IPS-11a (cell line): ENCODE results near the gene WAS.
A peak's percentile ranks its signal among the peaks of the same experiment; 100 is the strongest.

Experiments
- H3K4me3 ChIP-seq: one replicate; pipeline ENCODE4 v1.5.1; 2013; ENCODE audit warnings: low read depth, low read length, control low read depth

The WAS gene

DNA sequence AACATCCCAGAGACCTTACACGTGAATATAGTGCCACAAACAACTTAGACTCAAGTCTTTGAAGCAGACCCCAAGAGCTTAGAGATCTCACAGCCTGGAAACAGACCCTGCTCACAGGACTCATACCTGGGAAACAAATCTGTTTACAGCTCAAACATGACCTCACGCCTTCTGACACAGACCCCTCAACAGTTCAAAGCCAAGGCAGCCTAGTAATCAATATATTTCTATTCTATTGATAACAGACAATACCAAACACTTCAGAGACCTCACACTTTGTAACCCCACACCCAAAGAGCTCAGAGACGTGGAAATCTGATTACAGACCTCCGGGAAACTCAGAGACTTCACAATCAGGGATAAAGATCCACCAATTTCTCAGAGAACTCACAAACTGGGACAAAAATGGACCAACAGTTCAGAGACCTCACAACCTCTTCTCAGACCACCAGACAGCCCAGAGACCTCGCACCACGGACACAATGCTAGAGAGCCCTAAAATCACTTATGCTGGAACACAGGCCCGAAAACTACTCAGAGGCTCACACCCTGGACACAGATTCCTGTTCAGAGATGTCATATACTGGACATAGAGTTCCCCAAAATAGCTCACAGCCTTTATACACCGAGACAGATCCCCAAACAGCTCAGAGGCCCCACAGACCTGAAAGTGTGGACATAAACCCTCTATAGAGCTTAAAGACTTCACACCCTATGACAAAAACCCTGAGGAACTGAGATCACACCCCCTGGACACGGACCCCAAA, 27.7 kb downstream of the WAS start:
- no peak overlapping the region for H3K4me3 ChIP-seq

DNA sequence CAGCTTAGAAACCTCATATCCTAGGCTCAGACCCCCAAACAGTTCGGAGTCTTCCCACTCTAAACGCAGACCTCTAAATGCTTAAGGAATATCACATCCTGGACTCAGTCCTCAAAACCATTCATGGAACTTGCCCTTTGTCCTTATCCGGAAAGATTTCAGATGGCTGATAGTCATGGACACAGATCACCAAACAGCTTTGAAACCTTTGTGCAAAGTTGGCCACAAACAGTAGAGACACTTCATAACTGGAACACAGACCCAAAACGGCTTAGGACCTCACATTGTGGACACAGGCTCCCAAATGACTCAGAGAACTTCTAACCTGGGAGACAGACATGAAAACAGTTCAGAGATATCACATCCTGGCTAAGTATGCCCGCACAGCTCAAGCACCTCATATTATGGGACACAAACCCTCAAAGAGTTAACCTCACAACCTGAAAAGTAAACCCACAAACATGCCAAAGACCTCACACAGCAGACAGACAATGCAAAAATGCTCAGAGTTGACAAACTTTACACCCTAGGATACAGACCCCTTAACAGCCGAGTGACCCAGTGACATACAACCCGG, 28.4 kb downstream of the WAS start:
- no peak overlapping the region for H3K4me3 ChIP-seq

GRCh38 chrX:48713847-48714246, 30.2 kb downstream of the WAS start:
- H3K4me3 ChIP-seq, result no peak overlapping the region

- no peak overlapping the region for H3K4me3 ChIP-seq
Observed at GRCh38 chrX:48714573-48714972, 31.0 kb downstream of the WAS start.

GRCh38 chrX:48715072-48715471, 31.5 kb downstream of the WAS start:
- no peak overlapping the region for H3K4me3 ChIP-seq

GRCh38 chrX:48715876-48716502, 32.4 kb downstream of the WAS start:
- no peak overlapping the region for H3K4me3 ChIP-seq

DNA sequence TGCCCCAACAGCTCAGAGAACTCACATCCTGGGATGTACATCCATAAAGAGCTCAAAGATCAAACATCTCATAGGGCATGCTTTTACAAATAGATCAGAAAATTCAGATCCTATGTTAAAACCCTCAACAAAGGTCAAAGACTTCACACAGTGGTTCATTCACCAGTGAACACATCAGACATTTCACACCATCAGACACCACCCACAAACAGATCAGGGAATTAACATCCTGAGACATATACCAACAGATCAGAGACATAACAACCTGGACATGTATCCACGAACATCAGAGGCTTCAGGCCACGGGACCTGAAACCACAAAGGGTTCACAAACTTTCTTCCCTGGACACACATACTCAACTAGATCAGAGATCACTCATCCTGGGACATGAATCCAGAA, 36.4 kb downstream of the WAS start:
- H3K4me3 ChIP-seq, result no peak overlapping the region

GRCh38 chrX:48720577-48721250, 37.1 kb downstream of the WAS start:
- H3K4me3 ChIP-seq, result no peak overlapping the region

- no peak overlapping the region for H3K4me3 ChIP-seq
Observed at GRCh38 chrX:48721916-48722315, 38.3 kb downstream of the WAS start.

DNA sequence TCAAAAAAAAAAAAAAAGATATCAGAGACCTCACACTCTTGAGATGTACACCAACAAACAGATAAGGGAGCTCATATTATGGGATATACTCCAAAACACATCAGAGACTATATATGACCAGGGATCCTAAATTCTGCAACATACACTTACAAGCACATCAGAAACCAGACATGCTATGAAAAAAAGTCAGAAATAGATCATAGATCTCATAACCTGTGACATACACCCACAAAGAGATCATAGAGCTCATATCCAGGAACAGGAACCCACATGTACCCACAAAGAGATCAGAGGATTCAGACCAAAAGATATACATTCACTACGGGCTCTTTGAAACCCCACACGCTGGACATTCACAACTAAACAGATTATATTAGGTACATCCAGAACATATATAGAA, 43.0 kb downstream of the WAS start:
- no peak overlapping the region for H3K4me3 ChIP-seq

GRCh38 chrX:48728653-48729052, 45.1 kb downstream of the WAS start:
- H3K4me3 ChIP-seq, result no peak overlapping the region

GRCh38 chrX:48736303-48736702, 52.7 kb downstream of the WAS start:
- H3K4me3 ChIP-seq, result no peak overlapping the region

DNA sequence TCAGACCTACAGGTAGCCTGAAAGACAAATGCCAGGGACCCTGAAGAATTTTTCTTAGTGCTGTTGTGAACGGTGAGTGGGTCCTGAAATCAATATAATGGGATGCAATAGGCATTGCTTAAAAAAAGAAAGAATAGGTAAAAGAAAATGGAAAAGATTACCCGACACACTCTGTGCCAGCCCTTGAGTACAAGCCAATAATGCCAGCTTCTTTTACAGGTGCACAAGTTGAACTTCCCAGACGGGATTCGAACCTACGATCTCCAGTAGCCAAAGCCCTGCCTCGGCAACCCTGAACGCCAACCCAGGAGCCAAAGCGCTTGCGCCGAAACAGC, 53.2 kb downstream of the WAS start:
- H3K4me3 ChIP-seq, result no peak overlapping the region

DNA sequence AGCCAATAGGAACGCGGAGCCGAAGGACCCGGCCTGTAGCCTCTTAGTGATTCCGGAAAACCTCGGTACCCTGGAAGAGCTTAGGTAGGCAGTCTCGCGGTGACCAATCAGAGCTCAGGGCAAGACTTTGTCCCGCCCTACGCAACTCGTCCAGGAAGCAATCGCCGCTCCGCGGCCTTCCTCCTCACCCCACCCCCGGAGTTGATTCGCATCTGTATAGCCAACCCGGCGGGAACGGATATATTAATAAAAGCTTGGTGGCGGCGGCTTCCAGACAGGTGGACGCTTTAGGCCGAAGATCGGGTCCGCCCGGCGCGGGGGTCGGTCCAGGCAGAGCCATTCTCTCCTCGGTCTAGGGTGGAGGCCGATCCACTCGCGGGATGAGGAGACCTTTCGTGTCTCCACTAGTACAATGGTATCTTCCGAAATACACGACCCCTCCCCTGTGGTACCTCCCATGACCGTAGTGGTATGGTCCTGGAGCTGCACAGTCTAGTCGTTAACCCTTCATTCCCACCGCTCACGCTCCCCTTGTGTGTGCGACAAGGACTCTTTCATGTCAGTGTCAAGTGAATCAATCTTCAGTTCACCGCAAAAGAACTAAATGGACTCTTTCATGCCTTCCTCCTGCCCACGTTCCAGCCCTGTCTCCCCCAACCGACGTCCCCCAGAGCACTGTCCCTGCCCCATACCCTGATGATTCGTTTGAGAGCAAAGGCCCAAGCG, 53.8 kb downstream of the WAS start:
- peak overlapping the region; percentile 72 for H3K4me3 ChIP-seq

DNA sequence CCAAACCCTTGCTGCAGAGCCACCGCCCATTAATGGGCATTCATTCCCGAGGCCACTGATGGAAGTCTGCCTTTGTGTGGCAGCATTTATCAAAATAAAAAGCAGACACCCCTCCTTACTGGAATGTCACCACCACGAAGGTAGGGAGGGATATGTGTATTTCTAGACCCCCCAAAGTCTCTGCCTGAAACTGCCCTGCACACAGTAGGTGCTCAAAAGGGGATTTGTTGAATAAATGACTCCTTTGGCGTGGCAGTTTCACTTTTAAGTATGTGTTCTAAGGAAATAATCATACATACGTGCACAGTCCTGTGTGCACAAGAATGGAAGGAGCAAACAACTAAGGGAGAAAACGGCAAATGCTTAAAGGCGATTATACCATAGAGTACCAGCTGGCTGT, 54.3 kb downstream of the WAS start:
- H3K4me3 ChIP-seq, result peak overlapping the region; percentile 72
